Loucy (cell line): ENCODE results near the gene REC8.

Experiments used
- CTCF ChIP-seq: fragments of 200-600 bp; sonication (generic); conservative IDR thresholded peaks from 2 replicates; pipeline ENCODE4 v1.5.1; 2014; ENCODE audit warnings: mild to moderate bottlenecking, antibody characterized with exemption, low read length
- EZH2phosphoT487 ChIP-seq: fragments of 200-600 bp; IDR thresholded peaks from 2 replicates; pipeline ENCODE4 v1.6.1; 2018; ENCODE audit warnings: antibody characterized with exemption, mild to moderate bottlenecking, moderate library complexity, borderline replicate concordance

GRCh38 chr14:24189059-24189375 lies 17.1 kb downstream of the REC8 start:
- TF ChIP-seq EZH2phosphoT487 = no peak
- TF ChIP-seq CTCF = no peak
